GM23338 (cell line): ENCODE measurements around the gene RP2. TPM values are rescaled to one million over a fixed set of nuclear protein-coding genes. Genes with fewer than 3 reads are reported as not detected.

Experiments used
- ATAC-seq: fragments of 200-7000 bp; cut with Tn5 transposase; 3 replicates; pipeline ENCODE4 v1.9.1; 2020
- DNase-seq: peaks from one replicate; pipeline ENCODE4 v3.0.0-alpha.2; 2015; ENCODE audit warnings: low spot score
- H2AFZ ChIP-seq: fragments of 200-600 bp; sonication (generic); 2 replicates; pipeline ENCODE4 v1.8.0; 2016; ENCODE audit warnings: antibody characterized with exemption, mild to moderate bottlenecking, moderate library complexity
- H3F3A ChIP-seq: fragments of 200-600 bp; sonication (generic); replicated peaks from 2 replicates; pipeline ENCODE4 v1.8.0; 2017; ENCODE audit warnings: antibody characterized with exemption, mixed run types, low read depth
- H3K27ac ChIP-seq: fragments of 200-600 bp; sonication (generic); 2 replicates; pipeline ENCODE4 v1.6.1; 2016; ENCODE audit warnings: low read depth
- H3K27me3 ChIP-seq: fragments of 200-600 bp; sonication (generic); 2 replicates; pipeline ENCODE4 v1.8.0; 2016; ENCODE audit warnings: mild to moderate bottlenecking, mixed run types, moderate library complexity; ENCODE audit not compliant: insufficient read depth
- H3K36me3 ChIP-seq: fragments of 200-600 bp; sonication (generic); 2 replicates; pipeline ENCODE4 v1.8.0; 2016; ENCODE audit warnings: mild to moderate bottlenecking; ENCODE audit not compliant: insufficient read depth
- H3K4me1 ChIP-seq: fragments of 200-600 bp; sonication (generic); 2 replicates; pipeline ENCODE4 v1.8.0; 2016; ENCODE audit warnings: mild to moderate bottlenecking, moderate library complexity; ENCODE audit not compliant: insufficient read depth
- H3K4me2 ChIP-seq: fragments of 200-600 bp; sonication (generic); 2 replicates; pipeline ENCODE4 v1.7.1; 2017; ENCODE audit warnings: mixed run types
- H3K4me3 ChIP-seq: fragments of 200-600 bp; sonication (generic); 2 replicates; pipeline ENCODE4 v1.6.1; 2016; ENCODE audit warnings: mixed run types
- H3K79me2 ChIP-seq: fragments of 200-600 bp; sonication (generic); replicated peaks from 2 replicates; pipeline ENCODE4 v1.8.0; 2017; ENCODE audit warnings: mild to moderate bottlenecking; ENCODE audit not compliant: insufficient read depth
- H3K9me2 ChIP-seq: fragments of 200-600 bp; sonication (generic); 2 replicates; pipeline ENCODE4 v1.8.0; 2017; ENCODE audit not compliant: insufficient read depth
- H4K20me1 ChIP-seq: fragments of 200-600 bp; sonication (generic); replicated peaks from 2 replicates; pipeline ENCODE4 v1.8.0; 2017; ENCODE audit warnings: mild to moderate bottlenecking; ENCODE audit not compliant: insufficient read depth
- H3K27ac Mint-ChIP-seq: 2 replicates; pipeline ENCODE4 v1.8.0; 2020; ENCODE audit warnings: inconsistent platforms, mild to moderate bottlenecking, moderate library complexity, mixed read lengths
- H3K27me3 Mint-ChIP-seq: 3 replicates; pipeline ENCODE4 v1.8.0; 2022; ENCODE audit warnings: low read depth, mild to moderate bottlenecking, moderate library complexity, mixed read lengths, inconsistent platforms; ENCODE audit not compliant: insufficient read depth, poor library complexity
- H3K36me3 Mint-ChIP-seq: 3 replicates; pipeline ENCODE4 v1.8.0; 2021; ENCODE audit warnings: low read depth, mild to moderate bottlenecking, inconsistent platforms, moderate library complexity, mixed read lengths
- H3K4me1 Mint-ChIP-seq: 3 replicates; pipeline ENCODE4 v1.8.0; 2020; ENCODE audit warnings: mild to moderate bottlenecking, inconsistent platforms, mixed read lengths
- H3K4me3 Mint-ChIP-seq: 3 replicates; pipeline ENCODE4 v1.8.0; 2021; ENCODE audit warnings: moderate library complexity, mild to moderate bottlenecking, inconsistent platforms, mixed read lengths
- H3K9me3 Mint-ChIP-seq: 3 replicates; pipeline ENCODE4 v1.8.0; 2020; ENCODE audit warnings: moderate library complexity, mild to moderate bottlenecking, inconsistent platforms, mixed read lengths
- CREB1 ChIP-seq: fragments of 250-450 bp; sonication (Bioruptor Pico); IDR thresholded peaks from 2 replicates; pipeline ENCODE4 v1.5.0; 2020; ENCODE audit warnings: low read depth, mild to moderate bottlenecking, moderate library complexity
- CTCF ChIP-seq, 2 experiments: fragments of 200-600 bp in 1 of 2; sonication (generic) in 1 of 2; conservative IDR thresholded peaks; 2 replicates each; pipeline versions ENCODE4 v1.5.1 to v1.6.1; 2016 to 2017; ENCODE audit warnings: antibody characterized with exemption in 2 of 2, low read depth in 2 of 2, mild to moderate bottlenecking in 2 of 2, moderate library complexity in 1 of 2
- ETS1 ChIP-seq: IDR thresholded peaks from 2 replicates; pipeline ENCODE4 v1.6.1; 2016; ENCODE audit warnings: antibody characterized with exemption
- EZH2 ChIP-seq: fragments of 200-600 bp; sonication (generic); IDR thresholded peaks from one replicate; pipeline ENCODE4 v1.8.0; 2017; ENCODE audit warnings: antibody characterized with exemption, mild to moderate bottlenecking, low read depth; ENCODE audit not compliant: unreplicated experiment
- JUNB ChIP-seq: IDR thresholded peaks from one replicate; pipeline ENCODE4 v1.6.1; 2016; ENCODE audit warnings: antibody characterized with exemption; ENCODE audit not compliant: unreplicated experiment
- ZNF114 ChIP-seq: fragments of 250-450 bp; sonication (Bioruptor Pico); IDR thresholded peaks from 2 replicates; pipeline ENCODE4 v1.5.0; 2020; ENCODE audit warnings: mild to moderate bottlenecking, moderate library complexity
- ZNF462 ChIP-seq: fragments of 250-450 bp; sonication (Bioruptor Pico); IDR thresholded peaks from 2 replicates; pipeline ENCODE4 v1.5.0; 2020; ENCODE audit warnings: mild to moderate bottlenecking, moderate library complexity
- polyA plus RNA-seq: library from polyadenylated mRNA; unstranded; fragments of >200 nt; fragmentation: Nextera tagmentation; extraction: Ambion mirVana; gene quantifications from 2 replicates; pipeline ENCODE4 v1.2.1, GENCODE V29; 2016
- total RNA-seq: library from RNA; depleted of rRNA; stranded (reverse); fragments of >200 nt; shearing (Covaris generic); gene quantifications from 2 replicates; pipeline ENCODE4 v1.2.3, GENCODE V29; 2014

RP2 gene
- total and polyA plus RNA-seq, 2 experiments from 2014 or later = 4.5 to 12.1 TPM

GRCh38 chrX:46849933-46850332, 13.1 kb downstream of the RP2 start (continued):
- TF ChIP-seq ZNF462 (CRISPR knock-in tag) (no peak), ZNF114 (CRISPR knock-in tag) (no peak), ETS1 (no peak), CTCF (conservative IDR thresholded peaks at IDR 0.05; ENCODE audit: low read depth in 2 of 2) (no peak)

GRCh38 chrX:46850771-46851170, 13.9 kb downstream of the RP2 start:
- Mint-ChIP-seq H3K36me3 (peaks cover 4% of the 10 kb centered on the region; the same call in 1 of the 3 replicates), H3K4me1 (no peaks in the 10 kb centered on the region), H3K4me3 (no peak overlapping the region), H3K27ac (no peak overlapping the region), H3K9me3 (no peaks in the 10 kb centered on the region), H3K27me3 (no peaks in the 10 kb centered on the region)
- Histone ChIP-seq H2AFZ (no peak overlapping the region), H3K27ac (no peak overlapping the region), H3K4me2 (no peak overlapping the region), H3K79me2 (peaks cover 24% of the 10 kb centered on the region), H3K4me1 (no peaks in the 10 kb centered on the region), H4K20me1 (no peaks in the 10 kb centered on the region), H3K4me3 (no peak overlapping the region), H3K36me3 (no peaks in the 10 kb centered on the region), H3F3A (no peaks in the 10 kb centered on the region), H3K27me3 (no peaks in the 10 kb centered on the region), H3K9me2 (no peaks in the 10 kb centered on the region)
- no peak for DNase-seq
- no peak for TF ChIP-seq ETS1
- TF ChIP-seq JUNB = no peak
- no peak for TF ChIP-seq CREB1 (CRISPR knock-in tag)
- TF ChIP-seq EZH2 = no peak
- no peak for ATAC-seq
